Activated CD8-positive, alpha-beta memory T cell treated with anti-CD3 and anti-CD28 coated beads, Interleukin-2, amount 50 U/mL, for 24 hours (primary cell): ENCODE measurements around the gene MAP9.
"Not testable (repeated sequence)": the region's sequence is repeated elsewhere in the genome, so short reads cannot be mapped to it uniquely, and the experiment has no call there.

Source experiments
- DNase-seq: peaks from one replicate; pipeline ENCODE4 v3.0.0-alpha.2; 2020; ENCODE audit errors: extremely low read depth

Gene MAP9

DNA sequence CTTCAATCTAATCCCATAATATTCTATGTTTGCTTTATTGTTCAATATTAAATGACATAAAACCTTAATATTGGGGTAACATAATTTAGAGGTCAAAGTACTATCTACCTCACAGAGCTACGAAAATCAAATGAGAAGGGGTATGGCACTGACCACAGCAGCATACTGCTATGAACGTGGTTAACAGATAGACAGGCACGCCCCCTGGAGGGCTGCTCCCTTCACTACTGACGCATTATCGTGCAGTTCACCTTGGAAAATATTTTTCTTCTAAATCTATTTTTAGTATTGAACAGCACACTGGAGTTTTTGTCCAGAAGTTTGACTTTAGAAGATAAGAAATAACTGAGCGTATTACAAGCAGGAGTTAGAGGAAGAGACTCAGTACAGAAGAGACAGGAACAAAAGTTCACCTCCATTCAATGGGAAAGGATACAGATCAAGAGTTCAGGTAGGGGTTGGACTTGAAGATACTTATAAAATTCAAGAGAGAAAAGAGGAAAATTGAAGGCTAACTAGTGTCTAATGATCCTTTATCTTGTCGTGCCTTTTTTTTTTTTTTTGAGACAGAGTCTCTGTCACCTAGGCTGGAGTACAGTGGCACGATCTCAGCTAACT, 22.7 kb downstream of the MAP9 start:
- DNase-seq, result no peak

DNA sequence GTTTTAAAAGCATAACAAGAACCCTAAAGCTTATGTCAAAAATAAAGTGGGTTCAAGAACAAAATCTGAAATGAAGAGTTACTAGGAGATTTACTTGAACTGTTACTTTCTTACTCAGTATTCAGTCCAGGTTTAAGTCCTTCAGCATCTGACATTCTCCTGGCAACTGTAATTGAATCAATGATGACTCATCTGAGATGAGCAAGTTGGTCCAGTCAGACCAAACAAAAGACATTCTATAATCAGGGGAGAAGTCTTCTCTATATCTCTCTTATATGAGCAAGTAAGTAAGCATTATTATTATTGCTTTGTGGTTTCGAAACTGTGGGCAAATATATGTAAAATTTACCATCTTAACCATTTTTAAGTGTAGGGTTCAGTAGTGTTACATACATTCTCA, 34.6 kb downstream of the MAP9 start:
- DNase-seq, result no peak

DNA sequence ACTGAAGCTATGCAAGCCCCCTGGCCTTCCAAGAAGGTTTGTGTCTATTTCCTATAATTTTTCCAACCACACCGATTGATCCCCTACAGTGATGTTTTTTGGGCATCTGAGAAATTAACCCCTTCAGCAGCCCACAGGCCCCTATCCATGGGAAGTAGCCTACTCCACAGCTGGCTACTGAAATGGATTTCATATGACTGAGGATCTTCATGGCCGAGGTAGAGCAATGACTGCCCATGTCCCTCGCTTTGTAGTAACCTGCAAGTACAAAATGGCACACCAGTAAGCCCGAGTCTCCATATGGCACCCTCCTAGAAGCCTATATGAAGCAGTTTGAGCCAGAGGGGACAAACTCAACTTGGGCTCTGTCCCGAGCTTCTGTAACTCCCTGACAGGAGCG, 36.8 kb downstream of the MAP9 start:
- no peak for DNase-seq

DNA sequence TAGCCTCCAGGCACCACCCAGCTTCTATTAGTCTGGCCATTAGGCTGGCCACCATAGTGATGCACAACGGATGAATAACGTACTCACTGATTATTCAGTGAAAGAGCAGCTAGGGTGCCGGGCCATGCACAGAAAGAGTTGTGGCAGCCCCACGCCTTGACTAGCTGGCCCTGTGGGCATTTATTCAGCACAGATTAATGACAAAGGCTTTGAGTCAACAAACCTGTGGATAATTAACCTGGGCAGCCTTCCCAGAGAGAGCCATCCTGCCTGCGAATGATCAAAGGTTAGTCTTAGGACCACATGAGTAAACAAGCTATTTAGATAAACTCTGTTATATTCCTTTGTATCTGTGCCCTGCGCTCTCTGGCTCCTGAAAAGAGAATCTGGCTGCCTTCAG, 37.2 kb downstream of the MAP9 start:
- no peak for DNase-seq

DNA sequence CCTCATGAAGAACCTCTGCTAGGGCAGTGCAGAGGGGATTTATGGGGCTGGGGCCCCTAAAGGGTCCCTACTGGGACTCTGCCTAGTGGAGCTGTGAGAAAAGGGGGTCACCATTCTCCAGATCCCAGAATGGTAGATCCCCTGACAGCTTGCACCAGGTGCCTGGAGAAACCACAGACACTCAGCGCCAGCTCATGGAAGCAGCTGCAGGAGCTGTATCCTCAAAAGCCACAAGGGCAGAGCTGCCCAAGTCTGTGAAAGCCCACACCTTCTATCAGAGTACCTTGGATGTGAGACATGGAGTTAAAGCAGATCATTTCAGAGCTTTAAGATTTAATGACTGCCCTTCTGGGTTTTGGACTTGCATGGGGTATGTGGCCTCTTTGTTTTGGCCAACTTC, 38.6 kb downstream of the MAP9 start:
- no peak for DNase-seq

DNA sequence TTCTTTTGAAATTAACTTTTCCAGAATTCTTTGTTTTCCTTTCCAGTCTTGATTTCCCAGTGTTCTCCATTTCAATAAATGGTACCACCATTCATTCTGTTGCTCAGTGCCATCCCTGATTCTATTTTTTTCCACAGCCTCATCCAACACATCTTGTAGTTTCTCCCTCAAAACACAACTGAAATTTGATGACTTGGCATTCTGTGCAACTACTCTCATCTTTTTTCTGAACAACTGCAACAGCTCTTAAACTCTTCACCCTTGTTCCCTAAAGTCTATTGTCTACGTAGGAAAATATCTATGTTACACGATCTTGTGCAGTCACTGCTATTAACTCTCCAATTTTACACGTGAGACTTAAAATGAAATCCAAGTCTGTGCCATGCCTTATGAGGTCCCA, 40.5 kb downstream of the MAP9 start:
- no peak for DNase-seq

DNA sequence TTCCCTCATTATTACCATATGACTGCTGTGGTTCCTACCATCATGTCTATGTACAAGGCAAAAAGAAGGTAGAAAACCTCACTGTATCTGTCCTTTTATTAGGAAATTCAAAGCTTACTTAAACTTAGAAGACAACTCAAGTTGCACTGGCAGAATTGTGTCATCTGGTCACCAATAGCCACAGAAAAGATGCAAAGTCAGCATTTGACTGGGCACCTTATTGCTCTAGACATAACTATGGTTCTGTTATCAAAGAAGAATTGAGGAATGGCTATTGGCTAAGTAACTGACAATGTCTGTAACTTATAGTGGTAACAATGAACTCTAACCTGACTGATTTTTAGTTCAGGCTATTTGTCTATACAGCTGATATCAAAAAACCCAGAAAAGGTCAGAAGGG, 45.3 kb downstream of the MAP9 start:
- no peak for DNase-seq

DNA sequence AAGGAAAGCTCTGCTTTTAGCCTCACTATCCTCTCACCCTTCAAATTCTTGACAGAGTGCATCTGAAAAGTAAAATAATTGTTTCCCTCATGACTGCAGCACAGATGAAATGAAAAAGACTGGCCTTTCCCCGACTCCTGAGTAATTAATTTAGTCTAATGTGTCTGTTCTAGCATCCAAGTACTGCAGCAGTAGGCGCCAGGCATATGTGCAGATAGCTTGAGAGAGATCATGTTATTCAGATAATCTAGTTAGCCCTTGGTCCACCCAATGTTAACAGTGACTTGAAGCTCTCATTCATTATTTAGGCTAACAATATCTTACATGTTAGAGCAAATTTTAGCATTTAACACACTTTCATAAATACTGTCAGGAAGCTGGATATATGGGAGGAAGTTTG, 54.0 kb downstream of the MAP9 start:
- DNase-seq, result no peak

DNA sequence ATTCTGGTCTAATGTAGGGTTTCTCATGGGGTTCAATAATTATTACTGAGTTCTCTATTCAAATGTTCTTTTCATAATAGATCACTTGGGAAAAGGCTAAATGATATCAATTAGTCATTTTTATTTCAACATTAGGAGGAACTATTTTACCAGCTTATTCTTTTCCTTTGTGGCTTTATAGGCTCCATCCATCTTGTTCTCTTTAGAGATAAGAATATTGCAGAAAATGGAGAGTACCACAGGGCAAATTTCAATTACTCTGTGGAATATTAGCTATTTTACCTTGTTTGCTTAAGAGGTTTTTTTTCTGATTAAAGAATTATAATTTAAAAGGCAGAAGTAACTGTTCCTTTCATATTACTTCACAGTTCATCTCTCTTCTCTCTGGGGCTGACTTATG, 55.8 kb downstream of the MAP9 start:
- no peak for DNase-seq

DNA sequence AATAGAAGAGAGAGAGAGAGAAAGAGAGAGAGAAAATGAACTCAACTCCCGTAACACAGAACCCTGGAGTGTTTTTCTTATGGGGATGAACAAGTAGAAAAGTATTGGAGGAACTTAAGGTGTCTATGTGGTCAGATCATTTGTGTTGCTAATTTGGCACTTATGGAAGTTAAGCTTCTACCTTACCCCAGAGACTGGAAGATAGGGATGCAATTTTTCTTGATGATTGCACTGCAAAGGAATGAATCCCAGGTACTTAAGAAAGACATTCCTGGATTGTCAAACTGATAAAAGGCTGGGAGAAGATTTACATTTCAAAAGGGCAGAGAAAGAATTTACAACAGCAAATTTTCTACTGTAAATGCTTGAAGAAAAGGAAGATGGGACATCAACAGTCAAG, 57.2 kb downstream of the MAP9 start:
- DNase-seq, result no peak

DNA sequence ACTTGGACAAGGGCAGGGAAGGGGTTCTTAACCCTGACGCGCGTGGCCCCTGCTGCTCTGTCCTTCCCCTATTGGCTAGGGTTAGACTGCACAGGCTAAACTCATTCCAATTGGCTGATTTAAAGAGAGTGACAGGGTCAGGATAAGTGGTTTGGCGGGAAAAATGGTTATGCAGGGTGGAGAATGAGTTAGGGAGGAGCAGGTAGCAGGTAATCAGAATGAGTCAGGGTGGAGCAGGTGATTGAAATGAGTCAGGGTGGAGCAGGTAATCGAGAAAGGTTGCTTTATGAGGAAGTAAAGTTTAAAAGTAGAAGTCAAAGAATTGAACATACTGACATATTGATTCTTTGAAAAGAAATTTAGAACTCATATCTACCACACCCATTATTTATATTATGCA, 64.7 kb downstream of the MAP9 start:
- DNase-seq, result not testable (repeated sequence)

DNA sequence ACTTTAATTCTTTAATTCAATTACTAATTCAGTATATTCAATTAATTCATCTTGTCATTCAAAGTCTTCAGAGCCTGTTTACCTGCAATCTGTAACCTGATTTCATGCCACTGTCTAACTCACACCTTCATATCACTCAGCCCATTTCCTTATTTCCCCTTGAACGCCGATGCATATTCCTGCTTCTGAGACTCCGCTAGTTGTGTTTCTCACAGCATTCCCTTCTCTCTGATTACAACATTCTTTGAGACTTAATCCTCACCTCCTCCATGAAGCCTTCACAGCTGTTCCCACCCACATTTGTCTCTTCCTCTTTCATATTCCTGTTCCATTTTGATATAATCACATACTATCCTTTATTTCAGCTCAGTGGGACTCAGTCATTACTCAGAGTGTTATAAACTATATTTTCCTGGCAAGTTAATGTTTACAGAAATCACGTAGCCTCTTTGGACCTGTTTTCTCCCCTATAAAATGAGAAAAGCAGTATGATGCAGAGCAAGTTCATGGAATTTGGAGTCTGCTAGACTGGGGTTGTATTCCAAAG, 69.0 kb downstream of the MAP9 start:
- no peak for DNase-seq

DNA sequence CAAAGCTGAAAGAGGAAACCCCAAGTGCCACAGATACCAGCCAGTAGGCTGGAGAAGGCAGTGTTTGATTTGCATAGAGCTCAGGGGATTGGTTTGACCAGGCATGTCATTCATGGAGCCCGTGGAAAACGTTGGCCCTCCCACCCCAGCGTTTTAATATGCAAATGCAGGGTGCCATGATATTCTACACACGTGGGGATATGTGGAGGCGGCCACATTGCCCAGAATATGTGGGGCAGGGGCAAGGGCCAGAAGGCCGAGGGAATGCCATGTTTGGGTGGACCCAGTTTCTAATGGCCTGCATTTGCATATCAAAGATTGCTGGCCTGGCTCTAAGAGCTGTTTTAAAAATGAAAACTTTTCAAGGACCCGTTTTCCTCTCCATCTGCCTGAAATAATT, 71.1 kb downstream of the MAP9 start:
- no peak for DNase-seq

DNA sequence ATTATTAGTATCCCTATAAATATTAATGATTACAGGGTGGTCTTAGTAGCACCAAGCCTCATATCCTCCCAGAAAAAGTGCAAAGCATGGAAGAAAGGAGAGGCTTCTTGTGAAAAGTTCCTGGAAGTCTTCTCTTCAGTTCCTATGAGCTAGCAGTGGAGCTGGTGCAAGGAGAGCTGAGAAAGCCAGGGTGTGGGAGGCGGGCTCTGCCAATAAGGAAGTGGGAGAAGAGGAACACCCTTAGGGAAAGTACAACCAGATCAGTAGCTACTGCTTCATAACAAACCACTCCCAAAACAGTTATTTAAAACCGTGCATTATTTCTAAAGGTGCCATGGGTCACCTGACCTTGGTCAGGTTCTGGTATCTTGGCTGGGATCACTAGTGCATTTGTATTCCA, 72.4 kb downstream of the MAP9 start:
- no peak for DNase-seq

DNA sequence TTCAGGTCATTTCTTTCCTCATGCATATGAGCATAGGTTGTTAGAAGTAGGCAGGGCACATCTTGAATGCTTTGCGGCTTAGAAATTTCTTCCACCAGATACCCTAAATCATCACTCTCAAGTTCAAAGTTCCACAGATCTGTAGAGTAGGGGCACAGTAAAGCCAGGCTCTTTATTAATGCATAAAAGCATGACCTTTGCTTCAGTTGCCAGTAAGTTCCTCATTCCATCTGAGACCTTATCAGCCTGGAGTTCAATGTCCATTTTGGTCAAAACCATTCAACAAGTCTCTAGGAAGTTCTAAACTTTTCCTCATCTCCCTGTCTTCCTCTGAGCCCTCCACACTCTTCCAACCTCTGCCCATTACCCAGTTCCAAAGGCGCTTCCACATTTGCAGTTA, 77.7 kb downstream of the MAP9 start:
- DNase-seq, result no peak
